ENCODE measurements around the gene NWD2.

- TF ChIP-seq POLR2A (IDR thresholded peaks at IDR 0.05) (no peak), CTCF (IDR thresholded peaks at IDR 0.05) (no peak)
These were observed 211.0 kb downstream of the NWD2 start for GRCh38 chr4:37455301-37456131.

Data from gastroesophageal sphincter (tissue), 3 donors.